GM21528 (cell line): ENCODE measurements around the gene PTPRR.

Source experiments
- ATAC-seq: cut with Tn5 transposase; IDR thresholded peaks from one replicate; pipeline ENCODE4 v1.9.1; 2021; ENCODE audit warnings: mild to moderate bottlenecking, moderate library complexity; ENCODE audit not compliant: unreplicated experiment, low FRiP score

PTPRR gene

GRCh38 chr12:70657616-70658286, 262.8 kb downstream of the PTPRR start:
- no peak for ATAC-seq

- no peak for ATAC-seq
Observed at GRCh38 chr12:70652451-70652850, 268.1 kb downstream of the PTPRR start.

- ATAC-seq: no peak
Observed at GRCh38 chr12:70648831-70649230, 271.7 kb downstream of the PTPRR start.

- no peak for ATAC-seq
Observed at GRCh38 chr12:70648191-70648590, 272.3 kb downstream of the PTPRR start.

GRCh38 chr12:70646850-70647249, 273.7 kb downstream of the PTPRR start:
- no peak for ATAC-seq

- peak; percentile 54 for ATAC-seq
Observed at GRCh38 chr12:70645494-70646317, 274.8 kb downstream of the PTPRR start.

- ATAC-seq: no peak
Observed at GRCh38 chr12:70644861-70645260, 275.7 kb downstream of the PTPRR start.

- no peak for ATAC-seq
Observed at GRCh38 chr12:70643939-70644338, 276.6 kb downstream of the PTPRR start.

GRCh38 chr12:70641691-70642090, 278.8 kb downstream of the PTPRR start:
- ATAC-seq: no peak

- ATAC-seq: no peak
Observed at GRCh38 chr12:70640901-70641300, 279.6 kb downstream of the PTPRR start.

- no peak for ATAC-seq
Observed at GRCh38 chr12:70639535-70639934, 281.0 kb downstream of the PTPRR start.

GRCh38 chr12:70638639-70639360, 281.7 kb downstream of the PTPRR start:
- ATAC-seq: no peak

GRCh38 chr12:70637303-70638085, 283.0 kb downstream of the PTPRR start, which contains the start of gene PTPRB:
Gene PTPRB (minus strand): TSS chr12:70637429. CDS start chr12:70637395, 34 bp downstream.
- no peak for ATAC-seq

- ATAC-seq: no peak
Observed at GRCh38 chr12:70635755-70636154, 284.8 kb downstream of the PTPRR start.

GRCh38 chr12:70628701-70629480, 291.6 kb downstream of the PTPRR start:
- no peak for ATAC-seq

GRCh38 chr12:70627677-70628076, 292.9 kb downstream of the PTPRR start:
- ATAC-seq: no peak

GRCh38 chr12:70626180-70626579, 294.4 kb downstream of the PTPRR start:
- ATAC-seq: no peak

- no peak for ATAC-seq
Observed at GRCh38 chr12:70619471-70620152, 300.9 kb downstream of the PTPRR start.

- no peak for ATAC-seq
Observed at GRCh38 chr12:70618371-70618770, 302.2 kb downstream of the PTPRR start.
